ENCODE measurements around the gene RALY.

RALY gene

GRCh38 chr20:33990075-33990474 is 3.6 kb upstream of the RALY start:
- no peak for DNase-seq

DNA sequence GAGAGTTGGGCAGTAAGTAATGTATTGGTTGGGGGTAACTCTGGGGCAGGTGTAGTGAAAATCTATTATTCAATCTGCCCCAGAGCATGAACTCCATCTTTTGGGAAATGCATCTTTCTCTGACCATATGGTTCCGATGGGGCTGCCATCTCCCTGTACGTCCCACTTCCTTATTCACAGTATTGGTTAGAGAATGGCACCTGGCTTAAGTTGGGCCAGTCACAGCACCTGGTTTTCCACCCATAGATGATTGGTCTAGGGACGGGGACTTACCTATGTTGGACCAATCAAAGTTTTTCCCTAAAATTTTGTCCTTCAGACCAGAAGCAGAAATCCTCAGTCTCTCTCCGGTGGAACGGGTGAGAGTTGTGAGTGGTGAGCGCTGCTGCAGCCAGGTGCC is 2.2 kb upstream of the RALY start:
- no peak for DNase-seq

- DNase-seq: no peak
Observed at GRCh38 chr20:33992145-33992922, 1.4 kb upstream of the RALY start.

- peak; percentile 100 for DNase-seq
Observed at GRCh38 chr20:33992923-33993575, 662 bp upstream of the RALY start.

- DNase-seq: peak; percentile 87
Observed at GRCh38 chr20:33994222-33994913, 657 bp downstream of the RALY start.

GRCh38 chr20:33995053-33995831 is 1.5 kb downstream of the RALY start:
- DNase-seq: no peak

DNA sequence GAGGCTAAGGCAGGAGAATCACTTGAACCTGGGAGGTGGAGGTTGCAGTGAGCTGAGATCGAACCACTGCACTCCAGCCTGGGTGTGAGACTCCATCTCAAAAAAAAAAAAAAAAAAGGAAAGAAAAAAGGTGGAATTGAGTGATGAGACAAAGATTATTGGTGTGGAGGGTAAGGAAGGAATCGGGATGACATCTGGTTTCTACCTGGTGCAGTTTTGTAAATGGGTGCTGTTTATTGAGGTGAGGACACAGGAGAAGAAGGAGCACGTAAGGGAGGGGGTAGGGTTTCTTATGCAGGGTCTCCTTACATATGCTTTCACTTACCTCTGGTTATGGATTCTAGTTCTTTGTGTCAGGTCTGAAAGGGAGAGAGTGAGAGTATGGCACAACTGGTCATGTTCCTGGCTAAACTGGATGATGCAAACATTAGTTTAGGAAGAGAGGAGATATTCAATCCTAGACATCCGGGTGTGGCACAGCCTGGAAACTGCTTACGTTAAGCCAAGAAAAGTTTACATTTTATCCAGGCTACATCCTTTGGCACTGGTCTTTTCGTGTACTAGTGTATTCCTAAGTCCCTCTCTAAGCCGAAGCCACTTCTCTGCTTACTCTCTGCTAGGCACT is 5.4 kb downstream of the RALY start:
- DNase-seq: no peak

DNA sequence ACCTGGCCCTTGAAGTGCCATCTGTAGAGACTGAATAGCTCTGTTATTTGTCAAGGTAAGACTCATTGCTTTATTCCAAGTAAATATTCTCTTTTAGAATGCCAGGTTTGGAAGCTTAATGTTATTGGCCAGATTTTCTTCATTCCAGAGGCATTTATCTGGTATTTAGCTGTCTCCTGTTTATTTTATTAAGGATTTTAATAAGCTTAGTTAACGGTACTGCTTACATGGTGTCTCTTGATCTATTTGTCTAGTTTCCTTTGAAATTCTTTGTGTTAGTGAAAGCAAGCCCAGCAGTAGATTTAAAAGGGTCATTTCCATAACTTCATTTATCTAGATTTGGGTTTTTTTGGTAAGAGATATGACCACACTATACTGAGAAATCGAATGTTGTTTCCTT is 7.7 kb downstream of the RALY start:
- DNase-seq: no peak

DNA sequence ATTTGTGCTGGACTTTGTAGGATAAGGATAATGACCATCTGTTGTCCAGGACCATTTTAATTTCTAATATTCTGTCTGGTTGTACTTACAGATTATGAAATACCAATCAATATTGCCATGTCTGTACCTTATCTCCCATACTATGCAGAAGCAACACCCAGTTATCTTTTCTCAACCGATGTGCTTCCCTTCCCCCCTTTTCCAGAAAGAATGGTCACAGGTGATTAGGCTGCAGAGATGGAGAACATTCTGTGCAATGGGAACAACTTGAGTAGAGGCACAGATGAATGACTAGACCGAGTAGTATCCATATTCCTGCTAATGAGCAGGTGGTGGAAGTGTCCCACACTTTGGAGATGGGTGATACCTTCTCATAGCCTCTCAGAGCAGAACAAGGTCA is 10.5 kb downstream of the RALY start:
- no peak for DNase-seq

DNA sequence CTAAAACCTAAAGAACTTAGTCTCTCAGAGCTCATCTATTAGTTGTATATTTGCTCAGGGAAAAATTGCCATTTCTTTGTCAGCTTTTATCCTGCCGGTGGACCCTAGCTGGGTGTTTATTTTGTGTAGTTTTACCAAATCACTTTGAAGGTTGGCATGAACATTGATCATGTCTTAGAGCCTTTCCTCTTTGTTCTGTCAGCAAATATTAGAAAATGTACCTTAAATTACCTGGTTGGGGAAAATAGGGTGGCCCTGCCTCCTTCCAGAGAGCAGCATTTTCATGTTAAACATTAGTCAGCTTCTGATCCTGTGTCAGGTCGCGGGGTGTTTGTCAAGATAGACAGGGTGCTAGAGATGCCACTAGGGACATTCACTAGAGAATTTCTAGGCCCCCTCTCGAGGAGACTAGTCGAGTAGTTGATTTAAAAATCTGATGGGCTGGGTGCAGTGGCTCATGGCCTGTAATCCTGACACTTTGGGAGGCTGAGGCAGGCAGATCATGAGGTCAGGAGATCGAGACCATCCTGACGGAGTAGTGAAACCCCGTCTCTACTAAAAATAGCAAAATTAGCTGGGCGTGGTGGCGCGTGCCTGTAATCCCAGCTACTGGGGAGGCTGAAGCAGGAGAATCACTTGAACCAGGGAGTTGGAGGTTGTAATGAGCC is 11.2 kb downstream of the RALY start:
- no peak for DNase-seq

DNA sequence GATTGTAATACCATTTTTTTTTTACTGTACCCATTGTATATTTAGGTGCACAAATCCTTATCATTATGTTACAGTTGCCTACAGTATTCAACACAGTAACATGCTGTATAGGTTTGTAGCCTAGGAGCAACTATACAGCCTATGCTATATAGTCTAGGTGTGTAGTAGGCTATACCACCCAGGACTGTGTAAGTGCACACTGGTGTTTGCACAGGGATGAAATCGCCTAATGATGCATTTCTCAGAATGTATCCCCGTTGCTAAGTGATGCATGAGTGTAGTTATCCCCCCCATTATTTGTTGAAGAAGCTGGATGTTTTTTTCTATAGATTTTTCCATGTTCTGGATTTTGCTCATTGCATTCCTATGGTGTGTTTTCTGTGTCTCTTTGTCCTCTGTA is 12.9 kb downstream of the RALY start:
- no peak for DNase-seq

GRCh38 chr20:34008477-34008876 is 14.8 kb downstream of the RALY start:
- no peak for DNase-seq

- no peak for DNase-seq
Observed at GRCh38 chr20:34010405-34010931, 16.8 kb downstream of the RALY start.

GRCh38 chr20:34011275-34011674 is 17.6 kb downstream of the RALY start:
- DNase-seq: no peak

GRCh38 chr20:34012330-34012729 is 18.6 kb downstream of the RALY start:
- no peak for DNase-seq

DNA sequence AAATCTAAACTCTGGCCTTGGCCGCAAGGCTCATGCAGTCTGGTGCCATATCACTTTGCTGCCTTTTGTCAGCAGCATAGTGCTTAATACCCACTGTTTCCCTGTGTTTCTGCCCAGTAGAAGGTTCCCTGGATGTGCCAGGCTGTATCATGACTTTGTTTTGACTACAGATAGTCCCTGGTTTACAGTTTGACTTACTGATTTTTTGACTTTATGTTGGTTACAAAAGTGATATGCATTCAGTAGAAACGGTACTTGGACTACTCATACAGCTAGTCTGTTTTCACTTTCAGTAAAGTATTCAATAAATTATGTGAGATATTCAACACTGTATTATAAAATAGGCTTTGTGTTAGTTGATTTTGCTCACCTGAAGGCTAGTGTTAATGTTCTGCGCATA is 19.0 kb downstream of the RALY start:
- DNase-seq: no peak

GRCh38 chr20:34013554-34013953 is 19.8 kb downstream of the RALY start:
- DNase-seq: no peak

- no peak for DNase-seq
Observed at GRCh38 chr20:34014878-34015277, 21.2 kb downstream of the RALY start.

DNA sequence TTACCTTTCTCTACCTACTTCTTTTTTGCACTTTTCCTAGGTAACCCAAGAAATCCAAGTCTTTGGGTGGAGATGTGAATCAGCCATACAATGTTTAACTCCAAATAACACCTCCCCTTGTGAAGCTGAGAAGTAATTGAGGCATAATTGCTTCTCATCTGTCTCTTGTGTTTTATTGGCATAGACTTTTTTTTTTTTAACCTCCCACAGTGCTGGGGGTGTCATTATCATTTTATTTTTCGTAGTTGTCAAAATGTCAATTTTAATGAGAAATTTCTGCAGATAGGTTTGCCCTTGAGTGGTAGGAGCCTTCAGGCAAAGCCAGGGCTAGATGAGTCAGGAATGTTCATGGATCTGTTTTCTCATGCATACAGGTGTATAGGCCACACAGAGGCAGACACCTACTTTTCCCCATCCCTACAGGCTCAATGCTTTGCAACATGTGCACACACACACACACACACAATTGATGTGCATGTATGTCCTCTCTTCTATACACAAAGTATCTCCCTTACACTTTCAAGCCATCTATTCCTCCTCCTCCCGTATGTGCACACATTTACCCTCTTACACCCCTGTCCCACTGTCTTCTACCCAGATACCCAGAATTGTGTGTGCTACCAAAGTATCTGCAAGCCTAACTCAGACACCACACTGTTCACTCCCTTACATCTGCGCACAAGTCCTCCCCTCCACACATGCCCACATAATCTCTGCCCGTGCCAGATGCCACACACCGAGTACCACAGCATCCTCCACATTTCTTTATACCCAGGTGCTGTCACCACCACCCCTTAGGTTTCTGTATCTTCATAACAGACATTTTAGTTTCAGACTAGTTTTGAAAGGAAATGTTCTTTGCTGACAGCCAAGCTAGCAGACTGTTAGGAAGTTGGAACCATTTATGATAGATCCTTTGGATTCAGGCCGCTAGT is 22.0 kb downstream of the RALY start:
- DNase-seq: no peak

GRCh38 chr20:34016736-34017135 is 23.0 kb downstream of the RALY start:
- DNase-seq: no peak

DNA sequence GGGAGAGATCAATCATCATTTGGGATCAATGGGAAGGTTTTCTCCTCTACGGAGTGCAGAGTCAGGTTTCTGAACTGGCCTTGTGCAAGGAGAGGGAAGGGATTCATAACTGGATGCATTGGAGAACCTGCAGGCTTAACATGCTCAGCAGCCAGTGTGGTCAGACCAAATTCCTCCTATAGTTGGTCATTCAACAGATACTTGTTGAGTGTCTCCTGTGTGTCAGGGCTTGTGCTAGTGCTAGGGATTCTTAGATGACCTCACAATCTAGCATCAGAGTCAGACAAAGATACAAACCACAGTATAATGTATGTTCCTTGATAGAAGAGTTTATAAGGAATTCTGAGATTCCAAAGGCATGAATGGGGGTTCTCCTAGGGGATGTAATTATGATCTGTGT is 23.9 kb downstream of the RALY start:
- no peak for DNase-seq
